Sciatic nerve (tissue), 2 donors: ENCODE results near the gene TCP1. TPM values are rescaled to one million over a fixed set of nuclear protein-coding genes. Genes with fewer than 3 reads are reported as not detected.
"Not testable (repeated sequence)": the region's sequence is repeated elsewhere in the genome, so short reads cannot be mapped to it uniquely, and the experiment has no call there.

ENCODE experiments used
- ATAC-seq: fragments of 200-7000 bp; cut with Tn5 transposase; one replicate; pipeline ENCODE4 v1.9.1; 2020; ENCODE audit warnings: mild to moderate bottlenecking, moderate library complexity
- DNase-seq: peaks from one replicate; pipeline ENCODE4 v3.0.0-alpha.2; 2020; ENCODE audit warnings: low spot score
- intact Hi-C: fragments of 100-400 bp; cut with DNase I; formaldehyde crosslinking; loops from one replicate; pipeline ENCODE4 v1.14.2; 2022
- total RNA-seq: library from RNA; stranded (reverse); fragmentation: NEBNext Ultra II Directional; extraction: Animal tissue kit (Norgen Biotek cat#: 25700); gene quantifications from one replicate; pipeline ENCODE4 v1.2.1, GENCODE V29; 2021
- donor health status: DM: no; HTN: no; CAD: no.
- donor health status: DM: no; HTN: no; CAD: no.

The TCP1 gene
- total RNA-seq, 1 donor from 2014 or later: 107 TPM

- ATAC-seq (no peak), DNase-seq (no peak)
- intact Hi-C loops: no loop called here
These were observed 35.0 kb downstream of the TCP1 start for GRCh38 chr6:159754401-159754800.

GRCh38 chr6:159753081-159753872 is 36.1 kb downstream of the TCP1 start:
- intact Hi-C loops: no loop called here

GRCh38 chr6:159751448-159751847 is 38.0 kb downstream of the TCP1 start:
- no peak for DNase-seq
- ATAC-seq: no peak
- intact Hi-C loops: no loop called here

More at GRCh38 chr6:159753081-159753872, 36.1 kb downstream of the TCP1 start:
- DNase-seq (no peak), ATAC-seq (no peak)

- ATAC-seq, intact Hi-C loops, DNase-seq: not testable (repeated sequence)
These were observed 41.3 kb downstream of the TCP1 start for GRCh38 chr6:159748127-159748526.

- DNase-seq (no peak), ATAC-seq (no peak)
- intact Hi-C loops: no loop called here
These were observed 42.6 kb downstream of the TCP1 start for GRCh38 chr6:159746759-159747158.

GRCh38 chr6:159745081-159745480 is 44.3 kb downstream of the TCP1 start:
- DNase-seq (no peak), ATAC-seq (no peak)
- intact Hi-C loops: no loop called here

GRCh38 chr6:159742165-159742564 is 47.2 kb downstream of the TCP1 start:
- intact Hi-C loops: no loop called here
- no peak for DNase-seq
- ATAC-seq: no peak

GRCh38 chr6:159739341-159739740 is 50.1 kb downstream of the TCP1 start:
- DNase-seq (no peak), ATAC-seq (no peak)
- intact Hi-C loops: no loop called here

GRCh38 chr6:159736908-159737307 is 52.5 kb downstream of the TCP1 start:
- no peak for DNase-seq
- no peak for ATAC-seq
- intact Hi-C loops: no loop called here

GRCh38 chr6:159733395-159733794 is 56.0 kb downstream of the TCP1 start:
- ATAC-seq, intact Hi-C loops, DNase-seq: not testable (repeated sequence)

GRCh38 chr6:159732550-159732949 is 56.9 kb downstream of the TCP1 start:
- DNase-seq, ATAC-seq, intact Hi-C loops: not testable (repeated sequence)

GRCh38 chr6:159730332-159730676 is 59.1 kb downstream of the TCP1 start:
- intact Hi-C loops: no loop called here
- ATAC-seq (no peak), DNase-seq (no peak)

- no peak for ATAC-seq
- intact Hi-C loops: no loop called here
- DNase-seq: no peak
These were observed 59.6 kb downstream of the TCP1 start for GRCh38 chr6:159729598-159730331.

GRCh38 chr6:159728531-159728964 is 60.9 kb downstream of the TCP1 start:
- no peak for DNase-seq
- no peak for ATAC-seq
- intact Hi-C loops: no loop called here

Other genes starting within 250 kb of the TCP1 start
- 370 TPM for gene SOD2, start 96.4 kb downstream of the TCP1 start, total RNA-seq
- gene WTAP, start 62.1 kb downstream of the TCP1 start, total RNA-seq: 88.0 TPM
- gene ACAT2, start 27.6 kb downstream of the TCP1 start, total RNA-seq: 55.3 TPM
- 36.5 TPM for gene MRPL18, start 865 bp upstream of the TCP1 start, total RNA-seq
- not detected for gene PNLDC1, start 10.7 kb upstream of the TCP1 start, total RNA-seq
- not detected for gene MAS1, start 101.4 kb upstream of the TCP1 start, total RNA-seq
- 71.7 TPM for gene IGF2R, start 179.5 kb upstream of the TCP1 start, total RNA-seq